ENCODE results near the gene EEA1.

EEA1 gene

GRCh38 chr12:92912052-92912451 lies 17.0 kb downstream of the EEA1 start:
- Mint-ChIP-seq H3K27me3 (ENCODE audit: low read depth) (no peaks in the 10 kb centered on the region), H3K4me3 (no peak overlapping the region), H3K36me3 (ENCODE audit: low read depth) (peaks cover 40% of the 10 kb centered on the region), H3K9me3 (peaks cover 34% of the 10 kb centered on the region), H3K27ac (no peak overlapping the region), H3K4me1 (no peaks in the 10 kb centered on the region)
- no peak for TF ChIP-seq CTCF (IDR thresholded peaks at IDR 0.05; ENCODE audit: unreplicated experiment in 3 of 3)

DNA sequence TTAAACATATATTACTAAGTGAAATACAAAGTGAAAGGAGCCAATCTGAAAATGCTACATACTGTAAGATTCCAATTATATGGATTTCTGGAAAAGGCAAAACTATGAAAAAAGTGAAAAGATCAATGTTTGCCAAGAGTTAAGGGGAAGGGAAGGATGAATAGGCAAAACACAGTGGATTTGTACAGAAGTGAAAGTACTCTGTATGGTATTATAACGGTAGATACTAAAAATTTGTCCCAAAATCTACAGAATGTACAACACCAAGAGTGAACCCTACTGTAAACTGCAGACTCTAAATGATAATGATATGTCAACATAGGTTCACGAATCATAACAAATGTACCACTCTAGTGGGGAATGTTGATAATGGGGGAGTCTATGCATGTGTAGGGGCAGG lies 17.8 kb downstream of the EEA1 start:
- Mint-ChIP-seq H3K27me3 (ENCODE audit: low read depth) (no peaks in the 10 kb centered on the region), H3K27ac (no peak overlapping the region), H3K36me3 (ENCODE audit: low read depth) (peaks cover 40% of the 10 kb centered on the region), H3K4me1 (no peaks in the 10 kb centered on the region), H3K9me3 (peaks cover 34% of the 10 kb centered on the region), H3K4me3 (no peak overlapping the region)
- TF ChIP-seq CTCF (IDR thresholded peaks at IDR 0.05; ENCODE audit: unreplicated experiment in 3 of 3), result no peak

GRCh38 chr12:92908108-92908507 lies 21.0 kb downstream of the EEA1 start:
- Mint-ChIP-seq H3K9me3 (peaks cover 28% of the 10 kb centered on the region), H3K27ac (no peak overlapping the region), H3K27me3 (ENCODE audit: low read depth) (no peaks in the 10 kb centered on the region), H3K36me3 (ENCODE audit: low read depth) (peaks cover 40% of the 10 kb centered on the region), H3K4me3 (no peak overlapping the region), H3K4me1 (no peaks in the 10 kb centered on the region)
- no peak for TF ChIP-seq CTCF (IDR thresholded peaks at IDR 0.05; ENCODE audit: unreplicated experiment in 3 of 3)

- peaks cover 18% of the 10 kb centered on the region for H3K9me3 Mint-ChIP-seq
- no peak overlapping the region for H3K4me3 Mint-ChIP-seq
- no peak for TF ChIP-seq CTCF (IDR thresholded peaks at IDR 0.05; ENCODE audit: unreplicated experiment in 3 of 3)
- H3K27ac Mint-ChIP-seq, result no peak overlapping the region
- no peaks in the 10 kb centered on the region for H3K27me3 Mint-ChIP-seq (ENCODE audit: low read depth)
- H3K36me3 Mint-ChIP-seq (ENCODE audit: low read depth), result peaks cover 28% of the 10 kb centered on the region
- no peaks in the 10 kb centered on the region for H3K4me1 Mint-ChIP-seq
Observed at GRCh38 chr12:92905811-92906554, 23.1 kb downstream of the EEA1 start.

GRCh38 chr12:92905258-92905810 lies 23.8 kb downstream of the EEA1 start:
- Mint-ChIP-seq H3K4me3 (no peak overlapping the region), H3K9me3 (peaks cover 18% of the 10 kb centered on the region), H3K27me3 (ENCODE audit: low read depth) (no peaks in the 10 kb centered on the region), H3K36me3 (ENCODE audit: low read depth) (peaks cover 28% of the 10 kb centered on the region), H3K4me1 (no peaks in the 10 kb centered on the region), H3K27ac (no peak overlapping the region)
- TF ChIP-seq CTCF (IDR thresholded peaks at IDR 0.05; ENCODE audit: unreplicated experiment in 3 of 3), result no peak

DNA sequence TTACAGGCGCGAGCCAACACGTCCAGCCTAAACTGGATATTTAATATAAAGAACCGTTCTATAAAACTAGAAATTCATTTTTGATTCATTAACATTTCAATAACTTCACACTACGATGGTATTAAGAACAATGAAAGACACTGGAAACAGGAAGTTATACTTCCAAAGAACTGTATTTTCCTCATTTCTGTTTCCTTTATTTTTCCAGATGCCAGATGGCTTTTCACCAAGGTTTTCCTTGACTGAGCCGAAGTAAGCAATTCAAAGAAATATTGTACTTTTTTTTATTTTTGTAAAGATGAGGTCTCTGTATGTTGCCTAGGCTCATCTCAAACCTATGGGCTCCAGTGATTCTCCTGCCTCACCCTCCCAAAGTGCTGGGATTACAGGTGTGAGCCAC lies 28.2 kb downstream of the EEA1 start:
- H3K27me3 Mint-ChIP-seq (ENCODE audit: low read depth), result no peaks in the 10 kb centered on the region
- H3K36me3 Mint-ChIP-seq (ENCODE audit: low read depth), result peaks cover 19% of the 10 kb centered on the region
- H3K4me3 Mint-ChIP-seq, result no peak overlapping the region
- H3K9me3 Mint-ChIP-seq, result peaks cover 2% of the 10 kb centered on the region
- peaks cover 14% of the 10 kb centered on the region for H3K4me1 Mint-ChIP-seq
- H3K27ac Mint-ChIP-seq, result no peak overlapping the region
- no peak for TF ChIP-seq CTCF (IDR thresholded peaks at IDR 0.05; ENCODE audit: unreplicated experiment in 3 of 3)

Data from nephron (organoid).